ENCODE data around the gene PPIL1. TPM values are rescaled to one million over a fixed set of nuclear protein-coding genes. Genes with fewer than 3 reads are reported as not detected.

Gene PPIL1
- total RNA-seq, 4 donors from 2014 or later, result 4.1 to 16.6 (median 7.7) TPM

DNA sequence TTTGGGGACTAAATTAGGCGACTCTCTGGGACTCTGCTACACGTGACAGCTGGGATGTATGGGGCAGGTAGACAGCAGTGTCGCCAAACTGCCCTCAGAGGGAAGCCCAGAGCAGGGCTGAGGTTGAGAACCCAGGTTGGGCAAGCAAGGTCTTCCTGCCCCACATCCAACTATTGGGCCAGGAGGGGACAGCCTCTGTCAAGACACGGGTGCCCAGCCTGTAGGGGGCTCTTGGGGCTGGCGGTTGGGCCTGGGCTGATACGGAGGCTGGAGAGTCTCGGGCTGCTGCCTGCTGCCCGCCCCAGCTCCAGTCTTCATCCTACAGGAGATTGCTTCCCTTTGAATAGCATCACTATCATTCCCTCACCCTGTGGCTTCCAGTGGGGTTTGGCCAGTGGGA lies 68.7 kb downstream of the PPIL1 start:
- Histone ChIP-seq H3K4me3 (no peak overlapping the region), H3K36me3 (no peaks in the 10 kb centered on the region), H3K27ac (no peak overlapping the region), H3K9me3 (no peaks in the 10 kb centered on the region), H3K27me3 (no peaks in the 10 kb centered on the region), H3K4me1 (no peaks in the 10 kb centered on the region)
- 97% methylated on average over 8 of the region's 8 CpGs for WGBS
- no peak for TF ChIP-seq POLR2AphosphoS5 (IDR thresholded peaks at IDR 0.05)
- TF ChIP-seq EP300 (IDR thresholded peaks at IDR 0.05), result no peak
- no peak for TF ChIP-seq POLR2A (IDR thresholded peaks at IDR 0.05)
- TF ChIP-seq, protein P1, sequence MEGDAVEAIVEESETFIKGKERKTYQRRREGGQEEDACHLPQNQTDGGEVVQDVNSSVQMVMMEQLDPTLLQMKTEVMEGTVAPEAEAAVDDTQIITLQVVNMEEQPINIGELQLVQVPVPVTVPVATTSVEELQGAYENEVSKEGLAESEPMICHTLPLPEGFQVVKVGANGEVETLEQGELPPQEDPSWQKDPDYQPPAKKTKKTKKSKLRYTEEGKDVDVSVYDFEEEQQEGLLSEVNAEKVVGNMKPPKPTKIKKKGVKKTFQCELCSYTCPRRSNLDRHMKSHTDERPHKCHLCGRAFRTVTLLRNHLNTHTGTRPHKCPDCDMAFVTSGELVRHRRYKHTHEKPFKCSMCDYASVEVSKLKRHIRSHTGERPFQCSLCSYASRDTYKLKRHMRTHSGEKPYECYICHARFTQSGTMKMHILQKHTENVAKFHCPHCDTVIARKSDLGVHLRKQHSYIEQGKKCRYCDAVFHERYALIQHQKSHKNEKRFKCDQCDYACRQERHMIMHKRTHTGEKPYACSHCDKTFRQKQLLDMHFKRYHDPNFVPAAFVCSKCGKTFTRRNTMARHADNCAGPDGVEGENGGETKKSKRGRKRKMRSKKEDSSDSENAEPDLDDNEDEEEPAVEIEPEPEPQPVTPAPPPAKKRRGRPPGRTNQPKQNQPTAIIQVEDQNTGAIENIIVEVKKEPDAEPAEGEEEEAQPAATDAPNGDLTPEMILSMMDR (IDR thresholded peaks at IDR 0.05), result no peak
- no peak for DNase-seq (ENCODE audit: low spot score in 2 of 2)

DNA sequence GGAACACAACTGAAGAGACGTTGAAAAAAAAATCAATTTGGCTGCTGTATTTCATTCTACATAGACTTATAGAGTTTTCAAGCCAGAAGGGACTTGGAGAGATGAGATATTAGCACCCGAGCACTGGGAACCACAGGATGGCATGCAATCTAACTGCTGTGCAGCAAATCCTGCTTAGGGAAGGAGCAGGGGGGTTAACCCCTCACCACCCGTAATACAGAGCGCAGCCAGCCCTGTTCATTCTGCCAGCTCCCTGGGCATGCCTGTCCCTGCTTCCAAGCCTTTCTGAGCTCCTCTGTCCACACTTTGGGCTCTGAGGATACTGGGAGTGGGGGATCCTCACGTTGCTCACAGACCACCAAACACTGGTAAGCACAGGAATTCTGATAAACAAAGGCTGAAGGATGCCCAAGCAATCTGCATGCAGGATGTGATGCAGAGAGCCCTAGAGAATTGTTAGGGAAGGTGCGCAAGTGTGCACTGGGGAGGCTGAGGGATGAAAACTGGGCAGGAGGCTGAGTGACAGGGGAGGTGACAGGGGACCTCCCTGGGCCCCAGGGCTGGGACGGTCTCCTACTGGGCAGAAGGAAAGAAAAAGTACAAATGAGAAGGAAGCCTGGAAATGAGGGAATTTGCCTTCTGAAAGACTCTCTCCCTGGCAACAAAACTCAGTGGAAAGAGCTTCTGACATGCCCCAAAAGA lies 69.4 kb downstream of the PPIL1 start:
- H3K4me1 ChIP-seq, result no peaks in the 10 kb centered on the region
- H3K27ac ChIP-seq, result no peak overlapping the region
- TF ChIP-seq, protein P1 (IDR thresholded peaks at IDR 0.05), result no peak
- TF ChIP-seq POLR2AphosphoS5 (IDR thresholded peaks at IDR 0.05) (no peak), POLR2A (IDR thresholded peaks at IDR 0.05) (no peak), EP300 (IDR thresholded peaks at IDR 0.05) (no peak)
- no peaks in the 10 kb centered on the region for H3K27me3 ChIP-seq
- DNase-seq (ENCODE audit: low spot score in 2 of 2), result no peak
- 57% methylated on average over 7 of the region's 7 CpGs for WGBS
- no peak overlapping the region for H3K4me3 ChIP-seq
- H3K36me3 ChIP-seq, result no peaks in the 10 kb centered on the region
- no peaks in the 10 kb centered on the region for H3K9me3 ChIP-seq

Other genes with a start within 250 kb of the PPIL1 start
- gene CDKN1A, start 196.1 kb downstream of the PPIL1 start, total RNA-seq, result 100 to 1,000 TPM; 138 to 315 (median 207) TPM
- gene RAB44, start 177.0 kb downstream of the PPIL1 start, total RNA-seq, result 1 to 10 TPM in 1 of 4 donors, under 1 TPM in 2, not detected in 1; 0.16 to 1.1 (median 0.17) TPM
- gene CPNE5, start 35.4 kb downstream of the PPIL1 start, total RNA-seq, result 1 to 10 TPM in 2 of 4 donors, under 1 TPM in 2; 0.48 to 1.2 (median 0.90) TPM
- gene C6orf89, start 11.1 kb upstream of the PPIL1 start, total RNA-seq, result 10 to 100 TPM; 29.8 to 42.1 (median 37.9) TPM
- gene PI16, start 79.9 kb upstream of the PPIL1 start, total RNA-seq, result 10 to 100 TPM in 1 of 4 donors, 1 to 10 TPM in 3; 2.8 to 17.2 (median 3.9) TPM
- gene MTCH1, start 111.4 kb upstream of the PPIL1 start, total RNA-seq, result 100 to 1,000 TPM; 160 to 220 (median 183) TPM
- gene FGD2, start 130.9 kb upstream of the PPIL1 start, total RNA-seq, result 10 to 100 TPM in 1 of 4 donors, 1 to 10 TPM in 3; 2.4 to 13.6 (median 4.6) TPM